HG03571 (cell line): Measurements from ENCODE around the gene GAP43.

Experiments
- ATAC-seq: cut with Tn5 transposase; IDR thresholded peaks from one replicate; pipeline ENCODE4 v1.9.1; 2021; ENCODE audit not compliant: unreplicated experiment

The GAP43 gene

GRCh38 chr3:115627180-115628074, 4.1 kb downstream of the GAP43 start:
- peak; percentile 87 for ATAC-seq

- peak; percentile 46 for ATAC-seq
These were observed 4.7 kb downstream of the GAP43 start for GRCh38 chr3:115628075-115628412.

- no peak for ATAC-seq
These were observed 7.5 kb downstream of the GAP43 start for GRCh38 chr3:115630850-115631249.

GRCh38 chr3:115632026-115632425, 8.7 kb downstream of the GAP43 start:
- no peak for ATAC-seq

DNA sequence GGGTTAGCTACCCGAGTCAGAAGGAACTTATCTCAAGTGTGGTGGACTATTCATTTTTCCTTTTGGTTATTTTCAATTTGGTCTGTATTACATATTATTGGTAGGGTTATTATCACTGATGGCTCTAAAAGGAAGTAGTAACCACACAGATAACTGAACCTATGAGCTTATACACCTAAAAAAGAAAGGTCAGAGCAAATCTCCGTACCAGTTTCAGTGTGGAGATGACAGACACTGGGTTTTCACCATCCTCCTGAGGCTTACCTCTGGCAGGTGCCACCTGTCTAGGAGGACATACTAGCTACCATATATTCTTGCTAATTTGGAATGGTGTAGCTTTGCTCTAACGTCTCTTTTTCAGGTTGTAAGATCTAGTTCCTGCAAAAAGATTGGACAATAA, 10.2 kb downstream of the GAP43 start:
- ATAC-seq = no peak

DNA sequence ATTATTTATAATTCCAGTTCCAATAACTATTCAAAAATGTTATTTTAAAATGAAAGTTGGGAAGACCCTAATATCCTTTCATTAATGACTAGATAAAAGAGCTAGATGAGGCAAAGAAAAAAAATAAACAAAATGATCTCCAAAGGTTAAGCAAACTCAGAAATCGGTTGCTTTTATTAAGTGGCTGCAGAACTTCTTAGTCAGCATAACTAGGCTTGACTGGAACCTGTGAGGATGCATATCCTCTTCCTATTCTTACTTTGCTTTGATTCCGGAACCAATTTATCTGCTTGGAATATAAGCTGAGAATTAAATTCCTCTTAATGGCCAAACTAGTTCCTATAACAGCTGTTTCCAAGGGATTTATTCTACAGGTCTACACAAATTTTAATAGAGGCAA, 10.7 kb downstream of the GAP43 start:
- ATAC-seq = no peak

- no peak for ATAC-seq
These were observed 12.1 kb downstream of the GAP43 start for GRCh38 chr3:115635406-115635805.

GRCh38 chr3:115638241-115638640, 14.9 kb downstream of the GAP43 start:
- ATAC-seq = no peak

DNA sequence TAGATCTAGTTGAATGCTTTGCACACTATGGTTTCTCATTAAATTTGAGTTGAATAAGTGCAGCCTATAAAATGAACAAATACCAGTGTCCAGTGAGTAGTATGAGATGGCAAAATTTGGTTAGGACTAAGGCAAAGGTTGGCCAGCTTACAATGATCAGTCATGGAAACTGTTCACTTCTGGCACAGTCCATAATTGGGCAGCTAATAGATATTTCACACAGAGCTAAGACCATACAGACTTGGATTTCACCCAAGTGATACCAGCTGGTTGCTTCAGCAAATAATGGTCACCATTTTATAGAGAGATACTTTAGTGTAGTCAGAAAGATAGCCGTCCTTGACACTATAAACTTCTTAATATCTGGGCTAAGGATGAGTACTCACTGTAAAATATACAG, 15.7 kb downstream of the GAP43 start:
- ATAC-seq = no peak

- ATAC-seq = no peak
These were observed 21.1 kb downstream of the GAP43 start for GRCh38 chr3:115644391-115644790.

- no peak for ATAC-seq
These were observed 22.8 kb downstream of the GAP43 start for GRCh38 chr3:115646027-115646690.

DNA sequence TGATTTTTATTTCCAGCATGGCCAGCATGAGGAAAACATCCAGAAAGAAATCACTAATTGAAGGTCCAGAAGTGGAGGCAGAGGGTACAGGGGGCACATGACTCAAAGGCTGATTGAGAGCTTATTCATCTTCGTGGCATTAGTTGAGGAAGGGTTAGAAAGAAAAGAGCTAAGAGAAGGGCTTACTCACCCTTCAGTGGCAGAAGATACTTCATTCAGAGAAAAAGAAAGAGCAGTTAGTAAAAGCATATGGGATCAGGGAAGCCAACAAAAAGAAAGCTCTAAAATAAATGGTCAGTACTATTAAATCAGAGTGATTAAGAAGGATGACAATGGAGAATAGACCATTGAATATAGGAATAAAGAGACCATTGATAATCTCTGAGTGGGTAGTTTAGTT, 25.2 kb downstream of the GAP43 start:
- no peak for ATAC-seq

- peak; percentile 46 for ATAC-seq
These were observed 27.8 kb downstream of the GAP43 start for GRCh38 chr3:115651087-115651486.

GRCh38 chr3:115651599-115651998, 28.3 kb downstream of the GAP43 start:
- ATAC-seq = no peak

GRCh38 chr3:115652738-115653137, 29.4 kb downstream of the GAP43 start:
- ATAC-seq = peak; percentile 70

- no peak for ATAC-seq
These were observed 32.5 kb downstream of the GAP43 start for GRCh38 chr3:115655761-115656282.

GRCh38 chr3:115657168-115657567, 33.9 kb downstream of the GAP43 start:
- ATAC-seq = no peak

DNA sequence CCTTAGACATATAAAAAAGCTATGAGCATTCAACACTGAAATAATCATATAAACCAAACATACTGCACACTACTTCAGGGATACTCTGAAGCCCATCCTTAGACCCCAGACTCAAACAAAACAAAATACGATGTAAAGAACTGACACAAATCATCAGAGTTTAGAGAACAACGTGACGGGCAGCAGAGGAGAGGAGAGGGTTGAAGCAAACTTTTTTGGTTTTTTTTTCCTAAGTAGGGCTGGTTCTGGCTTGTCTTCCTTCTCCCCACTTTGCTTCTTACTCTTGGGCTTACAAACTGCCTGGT, 34.7 kb downstream of the GAP43 start:
- no peak for ATAC-seq

GRCh38 chr3:115658337-115659181, 35.2 kb downstream of the GAP43 start:
- ATAC-seq = peak; percentile 79

DNA sequence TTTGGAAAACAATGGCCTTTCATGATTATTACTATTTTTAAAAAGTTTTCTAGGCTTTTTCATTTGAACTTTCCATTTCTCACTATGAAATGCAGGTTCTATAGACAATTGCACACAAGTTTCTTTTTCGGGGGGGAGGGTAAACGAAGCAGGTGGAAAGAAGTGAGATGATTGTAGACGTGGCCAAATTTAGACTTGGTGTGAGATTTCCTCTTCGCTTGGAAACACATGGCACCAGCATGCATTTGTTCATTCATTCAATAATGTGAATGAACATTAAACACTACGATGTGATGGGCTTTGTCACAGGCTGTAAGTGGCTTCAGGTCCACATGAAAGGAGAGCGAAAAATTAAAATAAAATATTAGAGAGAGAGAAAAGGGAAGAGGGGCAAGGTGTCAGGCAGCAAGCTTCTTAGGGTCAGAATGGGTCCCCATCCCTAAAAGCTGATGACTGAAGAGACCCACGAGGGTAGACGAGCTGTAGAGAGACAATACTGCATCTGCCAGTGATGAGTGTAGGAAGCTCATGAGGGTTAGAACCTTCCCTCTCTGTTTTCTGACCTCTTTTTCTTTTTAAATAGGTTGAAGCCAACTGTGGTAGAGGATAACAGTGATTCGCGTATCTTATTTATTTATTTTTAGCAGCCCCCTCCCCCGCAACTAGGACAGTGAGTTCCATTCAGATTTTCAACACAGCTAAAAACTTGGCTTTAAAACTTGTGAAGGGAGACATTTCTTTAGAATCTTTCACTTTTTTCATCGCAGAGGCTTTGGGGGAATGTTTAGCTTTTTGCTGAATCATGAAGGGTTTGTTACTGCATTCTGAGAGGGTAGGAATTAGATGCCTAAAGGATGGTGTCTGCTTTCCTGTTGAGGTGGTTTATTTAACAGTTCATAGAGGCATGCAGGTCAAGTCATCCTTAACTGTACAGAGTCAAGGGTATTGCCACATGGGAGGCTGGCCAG, 36.2 kb downstream of the GAP43 start:
- ATAC-seq = peak; percentile 21
